SK-N-SH (cell line): ENCODE measurements around the gene FADS1. TPM values are rescaled to one million over a fixed set of nuclear protein-coding genes. Genes with fewer than 3 reads are reported as not detected.

Experiments used
- CTCF ChIA-PET: fragments of 300-600, 350-600 bp; formaldehyde crosslinking; extraction: SDS; loops from one replicate; lab custom pipeline; 2021; lab: Yijun Ruan, JAX
- POLR2A ChIA-PET: fragments of 350-600 bp; sonication (Branson Sonifier 250); formaldehyde crosslinking; extraction: SDS; loops from one replicate; lab custom pipeline; 2020; ENCODE audit warnings: antibody characterized with exemption, inconsistent platforms; lab: Yijun Ruan, JAX
- DNase-seq: peaks from one replicate; pipeline ENCODE4 v3.0.0; 2012
- H2AFZ ChIP-seq: fragments of 200-600 bp; sonication (generic); 2 replicates; pipeline ENCODE4 v1.8.1; 2016; ENCODE audit warnings: antibody characterized with exemption, mild to moderate bottlenecking, low read depth
- H3F3A ChIP-seq: fragments of 200-600 bp; sonication (generic); replicated peaks from 2 replicates; pipeline ENCODE3; 2016; ENCODE audit warnings: antibody characterized with exemption, mild to moderate bottlenecking; ENCODE audit not compliant: insufficient read depth
- H3K27ac ChIP-seq, 2 experiments: fragments of 200-500 bp in 1 of 2; fragments of 200-600 bp in 1 of 2; sonication (Bioruptor generic) in 1 of 2; sonication (generic), shearing (Covaris generic) in 1 of 2; 2 replicates each; pipeline versions ENCODE4 v1.5.1 to v1.6.1; 2014 to 2016; ENCODE audit warnings: low read depth in 2 of 2, inconsistent platforms in 1 of 2, low read length in 1 of 2, mild to moderate bottlenecking in 1 of 2, mixed read lengths in 1 of 2
- H3K27me3 ChIP-seq: fragments of 200-600 bp; sonication (generic), shearing (Covaris generic); 2 replicates; pipeline ENCODE4 v1.6.1; 2016; ENCODE audit warnings: mixed run types; ENCODE audit not compliant: insufficient read depth
- H3K36me3 ChIP-seq, 2 experiments: fragments of 200-500 bp in 1 of 2; fragments of 200-600 bp in 1 of 2; sonication (Bioruptor generic) in 1 of 2; sonication (generic) in 1 of 2; replicated peaks in 1 of 2; 2 replicates each; pipeline versions ENCODE3 to v1.5.1; 2014 to 2016; ENCODE audit warnings: low read length in 1 of 2, mild to moderate bottlenecking in 1 of 2; ENCODE audit not compliant: insufficient read depth in 2 of 2, control insufficient read depth in 1 of 2
- H3K4me1 ChIP-seq, 2 experiments: fragments of 200-500 bp in 1 of 2; fragments of 200-600 bp in 1 of 2; sonication (Bioruptor generic) in 1 of 2; sonication (generic), shearing (Covaris generic) in 1 of 2; 2 replicates each; pipeline versions ENCODE4 v1.5.1 to v1.6.1; 2014 to 2016; ENCODE audit warnings: low read depth in 1 of 2, low read length in 1 of 2, mixed run types in 1 of 2; ENCODE audit not compliant: insufficient read depth in 2 of 2, control insufficient read depth in 1 of 2
- H3K4me2 ChIP-seq: fragments of 200-600 bp; sonication (generic), shearing (Covaris generic); 2 replicates; pipeline ENCODE4 v1.6.1; 2017; ENCODE audit warnings: mixed run types
- H3K4me3 ChIP-seq, 2 experiments: fragments of 200-500 bp in 1 of 2; fragments of 200-600 bp in 1 of 2; sonication (Bioruptor generic) in 1 of 2; sonication (generic), shearing (Covaris generic) in 1 of 2; 2 replicates each; pipeline versions ENCODE4 v1.5.1 to v1.8.1; 2014 to 2016; ENCODE audit warnings: low read depth in 2 of 2, inconsistent platforms in 1 of 2, low read length in 1 of 2, mild to moderate bottlenecking in 1 of 2, mixed read lengths in 1 of 2, moderate library complexity in 1 of 2
- H3K79me2 ChIP-seq: fragments of 200-600 bp; sonication (generic); 2 replicates; pipeline ENCODE4 v1.8.1; 2017; ENCODE audit warnings: mild to moderate bottlenecking; ENCODE audit not compliant: insufficient read depth
- H3K9ac ChIP-seq: fragments of 200-600 bp; sonication (generic); 2 replicates; pipeline ENCODE4 v1.6.1; 2017; ENCODE audit warnings: mixed run types
- H3K9me2 ChIP-seq: fragments of 200-600 bp; sonication (generic); 2 replicates; pipeline ENCODE4 v1.6.1; 2017; ENCODE audit warnings: mixed run types
- H3K9me3 ChIP-seq: fragments of 200-600 bp; sonication (generic); 2 replicates; pipeline ENCODE4 v1.6.1; 2017; ENCODE audit warnings: mixed run types, mild to moderate bottlenecking, moderate library complexity
- H4K20me1 ChIP-seq: fragments of 200-600 bp; sonication (generic); 2 replicates; pipeline ENCODE4 v1.6.1; 2017; ENCODE audit warnings: mild to moderate bottlenecking, mixed run types; ENCODE audit not compliant: insufficient read depth
- ELF1 ChIP-seq: IDR thresholded peaks from 2 replicates; pipeline ENCODE4 v1.4.0; 2012
- EP300 ChIP-seq, 2 experiments: IDR thresholded peaks; 2 replicates each; pipeline versions ENCODE4 v1.4.0 to v1.6.1; 2012; ENCODE audit warnings: borderline replicate concordance in 1 of 2, low read depth in 1 of 2, low read length in 1 of 2
- FOXJ3 ChIP-seq: sonication (generic); formaldehyde crosslinking; IDR thresholded peaks from 2 replicates; pipeline ENCODE4 v1.5.1; 2020; ENCODE audit warnings: mild to moderate bottlenecking, missing genetic modification reagents
- IRF3 ChIP-seq: fragments of 150-350 bp; IDR thresholded peaks from 2 replicates; pipeline ENCODE4 v1.6.1; 2016; ENCODE audit warnings: mild to moderate bottlenecking, low read depth, low read length
- MEF2A ChIP-seq: IDR thresholded peaks from 2 replicates; pipeline ENCODE4 v1.4.0; 2012; ENCODE audit warnings: low read depth, borderline replicate concordance
- RAD21 ChIP-seq: IDR thresholded peaks from 2 replicates; pipeline ENCODE4 v1.6.1; 2012; ENCODE audit warnings: mild to moderate bottlenecking, low read length
- TEAD4 ChIP-seq: IDR thresholded peaks from 2 replicates; pipeline ENCODE4 v1.4.0; 2012; ENCODE audit warnings: mild to moderate bottlenecking, borderline replicate concordance; ENCODE audit not compliant: insufficient read depth
- WGBS: methylation state at CpG from one replicate; pipeline ENCODE4 v1.1.6; 2017; ENCODE audit warnings: low lambda C conversion rate; 5-methylcytosine and 5-hydroxymethylcytosine counted together
- polyA plus RNA-seq, 3 experiments: library from polyadenylated mRNA; depleted of rRNA; stranded (reverse); fragments of >200 nt; gene quantifications; 2 replicates each; pipeline ENCODE4 v1.2.3, GENCODE V29; 2012
- TF ChIP-seq, protein P1 (sequence below): IDR thresholded peaks from 2 replicates; pipeline ENCODE4; 2012
- TF ChIP-seq, protein P2 (sequence below): IDR thresholded peaks from 2 replicates; pipeline ENCODE4 v1.4.0; 2012; ENCODE audit warnings: low read depth, borderline replicate concordance

Gene FADS1
- polyA plus RNA-seq, 1 of the 3 experiments (the other 2 are of a cell fraction) = 20.6 TPM

GRCh38 chr11:61854966-61855714 lies 38.3 kb upstream of the FADS1 start:
- no peak overlapping the region for H3K4me3 ChIP-seq
- H2AFZ ChIP-seq = no peak overlapping the region
- no peaks in the 10 kb centered on the region for H4K20me1 ChIP-seq
- no peaks in the 10 kb centered on the region for H3K27me3 ChIP-seq
- H3K27ac ChIP-seq = no peak overlapping the region; a peak in 1 of 4 replicates
- peaks cover 3 to 7% of the 10 kb centered on the region in 2 experiments; a peak in 2 of 4 replicates for H3K4me1 ChIP-seq
- no peaks in the 10 kb centered on the region for H3K79me2 ChIP-seq
- H3K36me3 ChIP-seq = peaks cover 12 to 52% of the 10 kb centered on the region in 2 experiments
- no peak for TF ChIP-seq RAD21
- TF ChIP-seq EP300 (IDR thresholded peaks at IDR 0.05; ENCODE audit: borderline replicate concordance in 1 of 2, low read depth in 1 of 2, low read length in 1 of 2) = no peak
- TF ChIP-seq TEAD4 = no peak
- TF ChIP-seq MEF2A = no peak
- no peak for TF ChIP-seq IRF3
- TF ChIP-seq ELF1 = no peak
- TF ChIP-seq FOXJ3 = no peak
- TF ChIP-seq, protein P1, sequence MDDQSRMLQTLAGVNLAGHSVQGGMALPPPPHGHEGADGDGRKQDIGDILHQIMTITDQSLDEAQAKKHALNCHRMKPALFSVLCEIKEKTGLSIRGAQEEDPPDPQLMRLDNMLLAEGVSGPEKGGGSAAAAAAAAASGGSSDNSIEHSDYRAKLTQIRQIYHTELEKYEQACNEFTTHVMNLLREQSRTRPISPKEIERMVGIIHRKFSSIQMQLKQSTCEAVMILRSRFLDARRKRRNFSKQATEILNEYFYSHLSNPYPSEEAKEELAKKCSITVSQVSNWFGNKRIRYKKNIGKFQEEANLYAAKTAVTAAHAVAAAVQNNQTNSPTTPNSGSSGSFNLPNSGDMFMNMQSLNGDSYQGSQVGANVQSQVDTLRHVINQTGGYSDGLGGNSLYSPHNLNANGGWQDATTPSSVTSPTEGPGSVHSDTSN = no peak
- POLR2A ChIA-PET = no interaction called here
- H3K4me2 ChIP-seq = no peak overlapping the region
- no peaks in the 10 kb centered on the region for H3K9me2 ChIP-seq
- no peaks in the 10 kb centered on the region for H3K9me3 ChIP-seq
- 95% methylated on average over 8 of the region's 14 CpGs for WGBS
- H3F3A ChIP-seq = no peaks in the 10 kb centered on the region
- H3K9ac ChIP-seq = no peak overlapping the region
- no peak for DNase-seq
- CTCF ChIA-PET = interaction anchor here (1.0 to 1.9 kb wide), 6 partner anchors 9 to 253 kb away, joined by 3 to 6 read pairs (median 4); no protein-coding TSS in a partner anchor

GRCh38 chr11:61854206-61854895 lies 37.5 kb upstream of the FADS1 start:
- TF ChIP-seq, protein P2, sequence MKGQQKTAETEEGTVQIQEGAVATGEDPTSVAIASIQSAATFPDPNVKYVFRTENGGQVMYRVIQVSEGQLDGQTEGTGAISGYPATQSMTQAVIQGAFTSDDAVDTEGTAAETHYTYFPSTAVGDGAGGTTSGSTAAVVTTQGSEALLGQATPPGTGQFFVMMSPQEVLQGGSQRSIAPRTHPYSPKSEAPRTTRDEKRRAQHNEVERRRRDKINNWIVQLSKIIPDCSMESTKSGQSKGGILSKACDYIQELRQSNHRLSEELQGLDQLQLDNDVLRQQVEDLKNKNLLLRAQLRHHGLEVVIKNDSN = no peak
- no peak overlapping the region for H3K4me2 ChIP-seq
- H3K27me3 ChIP-seq = no peaks in the 10 kb centered on the region
- no peak overlapping the region for H3K9ac ChIP-seq
- H3K4me3 ChIP-seq = no peak overlapping the region
- ChIA-PET CTCF (interaction anchor here (1.0 to 1.9 kb wide), 8 partner anchors 10 to 254 kb away, joined by 3 to 6 read pairs (median 4); no protein-coding TSS in a partner anchor), POLR2A (no interaction called here)
- H3K79me2 ChIP-seq = no peaks in the 10 kb centered on the region
- H3F3A ChIP-seq = no peaks in the 10 kb centered on the region
- H3K9me2 ChIP-seq = no peaks in the 10 kb centered on the region
- 97% methylated on average over 17 of the region's 17 CpGs for WGBS
- no peaks in the 10 kb centered on the region for H4K20me1 ChIP-seq
- no peak overlapping the region for H3K27ac ChIP-seq
- H2AFZ ChIP-seq = no peak overlapping the region
- H3K36me3 ChIP-seq = peaks cover 9 to 47% of the 10 kb centered on the region in 2 experiments
- no peak for DNase-seq
- peaks cover 3 to 7% of the 10 kb centered on the region in 2 experiments; a peak in 2 of 4 replicates for H3K4me1 ChIP-seq
- no peaks in the 10 kb centered on the region for H3K9me3 ChIP-seq
